Limb (tissue), 2 donors: ENCODE results near the gene UNC80.
"Not testable (repeated sequence)": the region's sequence is repeated elsewhere in the genome, so short reads cannot be mapped to it uniquely, and the experiment has no call there.

Experiments
- DNase-seq, 2 donors: peaks; one replicate each; pipeline ENCODE4 v3.0.0-alpha.2; 2016; ENCODE audit errors: extremely low spot score in 2 of 2

UNC80 gene, protein sequence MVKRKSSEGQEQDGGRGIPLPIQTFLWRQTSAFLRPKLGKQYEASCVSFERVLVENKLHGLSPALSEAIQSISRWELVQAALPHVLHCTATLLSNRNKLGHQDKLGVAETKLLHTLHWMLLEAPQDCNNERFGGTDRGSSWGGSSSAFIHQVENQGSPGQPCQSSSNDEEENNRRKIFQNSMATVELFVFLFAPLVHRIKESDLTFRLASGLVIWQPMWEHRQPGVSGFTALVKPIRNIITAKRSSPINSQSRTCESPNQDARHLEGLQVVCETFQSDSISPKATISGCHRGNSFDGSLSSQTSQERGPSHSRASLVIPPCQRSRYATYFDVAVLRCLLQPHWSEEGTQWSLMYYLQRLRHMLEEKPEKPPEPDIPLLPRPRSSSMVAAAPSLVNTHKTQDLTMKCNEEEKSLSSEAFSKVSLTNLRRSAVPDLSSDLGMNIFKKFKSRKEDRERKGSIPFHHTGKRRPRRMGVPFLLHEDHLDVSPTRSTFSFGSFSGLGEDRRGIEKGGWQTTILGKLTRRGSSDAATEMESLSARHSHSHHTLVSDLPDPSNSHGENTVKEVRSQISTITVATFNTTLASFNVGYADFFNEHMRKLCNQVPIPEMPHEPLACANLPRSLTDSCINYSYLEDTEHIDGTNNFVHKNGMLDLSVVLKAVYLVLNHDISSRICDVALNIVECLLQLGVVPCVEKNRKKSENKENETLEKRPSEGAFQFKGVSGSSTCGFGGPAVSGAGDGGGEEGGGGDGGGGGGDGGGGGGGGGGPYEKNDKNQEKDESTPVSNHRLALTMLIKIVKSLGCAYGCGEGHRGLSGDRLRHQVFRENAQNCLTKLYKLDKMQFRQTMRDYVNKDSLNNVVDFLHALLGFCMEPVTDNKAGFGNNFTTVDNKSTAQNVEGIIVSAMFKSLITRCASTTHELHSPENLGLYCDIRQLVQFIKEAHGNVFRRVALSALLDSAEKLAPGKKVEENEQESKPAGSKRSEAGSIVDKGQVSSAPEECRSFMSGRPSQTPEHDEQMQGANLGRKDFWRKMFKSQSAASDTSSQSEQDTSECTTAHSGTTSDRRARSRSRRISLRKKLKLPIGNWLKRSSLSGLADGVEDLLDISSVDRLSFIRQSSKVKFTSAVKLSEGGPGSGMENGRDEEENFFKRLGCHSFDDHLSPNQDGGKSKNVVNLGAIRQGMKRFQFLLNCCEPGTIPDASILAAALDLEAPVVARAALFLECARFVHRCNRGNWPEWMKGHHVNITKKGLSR (N-terminal part only)

DNA sequence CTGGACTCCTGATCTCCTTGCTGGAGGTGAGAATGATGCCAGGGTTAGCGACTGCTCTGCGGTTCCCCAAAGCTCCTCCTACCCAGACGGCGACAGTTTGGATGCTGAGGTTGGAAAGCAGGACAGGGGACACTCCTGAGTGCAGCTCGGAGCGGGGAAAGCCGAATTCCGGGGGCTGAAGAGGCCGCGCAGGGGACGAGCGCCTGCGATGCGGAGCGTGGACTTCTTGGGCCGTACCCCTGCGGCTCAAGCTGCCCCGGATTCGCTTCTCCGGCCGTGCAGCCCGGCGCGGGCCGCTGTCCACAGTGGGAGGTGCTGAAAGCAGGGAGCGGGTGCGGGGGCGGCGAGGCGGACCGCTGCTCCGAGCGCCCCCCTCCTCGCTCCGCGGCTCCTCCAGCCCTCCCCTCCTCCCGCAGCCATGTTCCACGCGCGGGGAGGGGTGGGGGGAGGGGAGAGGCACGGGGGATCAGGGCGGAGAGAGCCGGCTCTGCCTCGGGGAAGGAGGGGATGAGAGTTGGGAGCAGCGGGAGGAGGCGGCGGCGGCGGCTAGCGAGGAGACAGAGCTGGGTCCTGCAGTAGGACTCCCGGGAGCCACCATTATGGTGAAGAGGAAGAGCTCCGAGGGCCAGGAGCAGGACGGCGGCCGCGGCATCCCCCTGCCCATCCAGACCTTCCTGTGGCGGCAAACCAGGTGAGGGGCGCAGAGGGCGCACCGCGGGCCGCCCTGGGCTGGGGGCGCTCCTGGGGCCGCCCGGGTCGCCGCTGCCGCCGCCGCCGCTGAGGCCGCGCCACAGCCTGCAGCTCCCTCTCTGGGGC lies at the start of gene UNC80:
Gene UNC80, plus strand, starts transcription at position 359 of the 816 bp plus-strand sequence. Its CDS starts 241 bp downstream, at position 600.
- peak; percentile 61 to 93 for DNase-seq

DNA sequence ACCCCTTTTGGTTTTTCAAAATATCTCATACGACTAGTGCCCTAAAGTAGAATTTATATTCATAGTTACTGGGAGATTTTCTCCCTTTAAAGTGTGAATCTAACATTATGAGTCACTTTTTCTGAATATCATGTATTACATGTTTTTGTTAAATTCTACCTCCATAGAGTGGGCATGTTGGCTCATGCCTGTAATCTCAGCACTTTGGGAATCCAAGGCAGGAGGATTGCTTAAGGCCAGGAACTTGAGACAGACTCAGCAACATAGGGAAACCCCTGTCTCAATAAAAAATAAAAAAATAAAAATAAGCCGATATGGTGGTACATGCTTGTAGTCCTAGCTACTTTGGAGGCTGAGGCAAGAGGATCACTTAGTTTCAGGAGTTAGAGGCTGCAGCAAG lies 45.3 kb upstream of the UNC80 start:
- DNase-seq, result no peak

DNA sequence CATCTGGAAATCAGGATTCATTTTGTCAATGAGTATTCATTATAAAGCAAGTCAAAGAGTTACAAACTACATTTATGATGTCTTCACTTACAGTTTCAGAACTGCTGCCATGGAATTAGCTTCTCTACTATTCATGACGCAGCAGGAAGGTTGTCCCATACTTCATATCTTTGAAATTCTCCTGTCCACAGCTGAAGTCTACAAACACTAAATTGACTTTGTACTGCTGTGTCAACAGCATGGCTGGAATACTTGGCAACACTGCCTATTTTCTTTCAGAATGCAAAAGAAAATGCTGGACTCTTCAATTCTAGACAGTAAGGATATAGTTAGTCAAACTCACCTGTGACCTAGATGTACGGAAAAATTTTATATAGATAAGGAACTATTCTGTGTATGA lies 44.6 kb upstream of the UNC80 start:
- no peak for DNase-seq

DNA sequence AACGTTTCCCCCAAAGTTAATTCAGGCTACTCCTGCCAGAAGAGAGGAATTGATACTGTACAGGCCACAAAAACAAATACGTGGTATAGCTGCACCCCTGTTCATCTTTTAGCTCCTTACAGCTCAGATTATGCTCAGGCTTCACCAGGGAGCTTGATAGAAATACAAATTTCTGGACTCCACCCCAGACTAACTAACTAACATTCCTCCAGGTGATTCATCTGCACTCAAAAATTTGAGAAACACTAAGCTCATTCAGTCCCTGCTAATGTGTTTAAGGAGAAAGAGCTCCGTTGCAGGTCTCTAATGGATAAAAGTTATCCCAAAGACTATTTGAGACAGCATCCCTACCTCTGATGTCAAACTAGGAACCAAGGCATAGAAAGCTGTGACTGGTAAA lies 36.8 kb upstream of the UNC80 start:
- DNase-seq, result no peak

DNA sequence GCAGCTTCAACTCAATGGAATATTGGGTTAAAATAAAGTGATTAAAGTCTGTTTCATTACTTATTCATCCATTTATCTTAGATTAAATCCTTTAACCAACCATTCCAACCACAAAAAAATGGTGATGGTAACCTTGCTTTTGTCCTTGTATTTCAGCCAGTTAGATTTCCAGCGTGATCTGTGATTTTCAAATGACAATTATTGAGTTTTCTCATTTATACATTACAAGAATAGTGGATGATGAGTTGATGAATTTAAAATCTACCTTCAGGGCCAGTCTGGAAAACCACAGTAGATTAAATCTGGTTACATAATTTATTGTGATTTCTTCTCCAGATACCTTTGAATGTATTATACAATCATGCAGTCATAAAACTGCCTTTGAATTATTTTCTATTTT lies 29.7 kb upstream of the UNC80 start:
- DNase-seq, result no peak

DNA sequence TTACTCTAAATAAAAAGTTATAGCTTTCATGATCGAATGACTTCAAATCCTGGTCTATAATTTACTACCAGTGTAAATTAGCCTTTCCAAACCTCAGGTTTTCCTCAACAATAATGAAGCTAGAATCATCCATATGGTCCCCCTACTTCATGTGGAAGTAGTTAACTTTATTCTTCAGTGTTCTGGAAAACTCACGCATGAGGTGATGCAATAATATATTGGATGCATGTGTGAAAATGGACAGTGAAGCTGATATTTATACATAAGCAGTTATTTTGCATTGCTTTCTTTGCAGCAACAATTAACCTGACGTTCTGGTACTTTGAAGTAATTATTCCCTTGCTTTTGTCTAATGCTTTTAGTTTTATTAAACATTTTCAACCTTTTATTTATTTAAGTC lies 18.6 kb upstream of the UNC80 start:
- DNase-seq, result no peak

DNA sequence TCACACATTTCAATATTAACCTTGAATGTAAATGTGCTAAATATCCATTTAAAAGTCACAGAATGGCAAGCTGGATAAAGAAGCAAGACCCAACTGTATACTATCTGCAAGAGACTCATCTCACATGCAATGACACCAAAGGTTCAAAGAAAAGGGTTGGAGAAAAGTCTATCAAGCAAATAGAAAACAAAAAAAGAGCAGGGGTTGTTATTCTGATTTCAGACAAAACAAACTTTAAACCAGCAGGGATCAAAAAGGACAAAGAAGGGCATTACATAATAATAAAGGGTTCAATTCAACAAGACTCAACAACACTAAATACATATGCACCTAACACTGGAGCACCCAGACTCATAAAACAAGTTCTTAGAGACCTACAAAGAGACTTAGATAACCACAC lies 14.5 kb upstream of the UNC80 start:
- DNase-seq, result no peak

DNA sequence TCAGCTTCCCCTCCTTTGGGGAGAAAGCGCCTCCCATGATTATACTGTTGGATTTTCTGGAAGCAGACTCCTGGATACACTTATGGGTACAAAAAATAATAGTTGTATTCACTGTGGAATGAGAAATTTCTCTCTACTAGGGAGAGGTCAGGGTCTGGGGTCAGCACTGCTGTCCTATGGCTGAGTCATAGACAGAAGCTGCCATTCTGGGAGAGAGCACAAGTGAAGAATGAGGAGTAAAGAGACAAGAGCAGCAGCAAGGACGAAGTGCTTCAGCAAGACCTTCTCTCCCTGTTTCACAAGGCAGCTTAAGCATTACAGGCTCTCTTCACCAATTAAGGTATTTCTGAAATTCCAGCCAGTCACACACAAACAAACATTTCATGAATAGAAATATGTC lies 10.1 kb upstream of the UNC80 start:
- DNase-seq, result no peak

DNA sequence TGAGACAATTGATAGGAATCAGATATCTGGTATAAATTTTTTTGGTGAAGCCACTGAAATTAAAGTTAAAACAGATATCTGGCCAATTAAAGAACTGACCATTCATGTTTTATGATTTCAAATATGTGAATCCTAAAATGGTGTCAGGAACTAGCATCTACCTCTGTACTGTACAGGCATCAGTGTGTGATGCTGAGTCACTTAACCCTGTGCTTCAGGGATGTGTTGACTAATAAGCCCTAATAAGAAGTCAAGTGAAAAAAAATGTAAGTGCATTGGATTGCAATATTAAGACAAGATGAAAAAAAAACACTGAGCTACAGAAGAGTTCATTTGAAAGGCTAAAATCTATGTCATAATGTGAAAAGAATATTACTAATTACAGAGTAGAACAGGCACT lies 9.1 kb upstream of the UNC80 start:
- DNase-seq, result no peak

DNA sequence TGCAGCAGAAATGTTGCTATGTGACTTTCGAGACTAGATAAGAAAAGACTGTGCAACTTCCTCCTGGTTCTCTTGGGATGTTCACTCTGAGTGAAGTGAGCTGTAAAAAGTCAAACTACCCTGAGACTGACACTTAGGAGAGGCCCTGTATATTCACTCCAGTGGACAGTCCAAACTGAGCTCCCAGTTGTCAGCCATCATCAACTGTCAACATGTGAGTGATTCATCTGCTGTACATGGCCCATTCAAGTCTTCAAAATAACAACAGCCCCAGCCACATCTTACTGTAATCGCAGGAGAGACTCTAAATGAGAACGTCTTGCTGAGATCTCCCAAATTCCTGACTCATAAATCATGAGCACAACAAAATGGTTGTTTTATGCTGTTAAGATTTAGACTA lies 8.5 kb upstream of the UNC80 start:
- no peak for DNase-seq

DNA sequence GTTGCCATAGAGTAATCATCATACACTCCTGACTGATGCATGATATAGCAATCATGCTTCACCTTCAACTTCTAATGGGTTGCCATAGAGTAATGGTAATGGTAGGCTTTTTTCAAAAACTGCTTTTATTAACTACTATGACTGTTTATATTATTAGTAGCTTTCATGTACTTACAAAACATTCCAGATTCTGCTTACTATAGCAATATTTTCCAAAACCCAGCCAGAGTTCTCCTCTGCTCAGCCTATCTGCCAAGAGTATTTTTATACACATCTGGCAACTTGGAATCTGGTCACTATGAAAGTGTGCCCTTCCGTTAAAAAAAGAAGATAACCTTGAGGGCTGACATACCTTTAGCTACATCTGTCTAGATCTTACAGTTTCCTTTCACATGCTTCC lies 5.0 kb upstream of the UNC80 start:
- no peak for DNase-seq

DNA sequence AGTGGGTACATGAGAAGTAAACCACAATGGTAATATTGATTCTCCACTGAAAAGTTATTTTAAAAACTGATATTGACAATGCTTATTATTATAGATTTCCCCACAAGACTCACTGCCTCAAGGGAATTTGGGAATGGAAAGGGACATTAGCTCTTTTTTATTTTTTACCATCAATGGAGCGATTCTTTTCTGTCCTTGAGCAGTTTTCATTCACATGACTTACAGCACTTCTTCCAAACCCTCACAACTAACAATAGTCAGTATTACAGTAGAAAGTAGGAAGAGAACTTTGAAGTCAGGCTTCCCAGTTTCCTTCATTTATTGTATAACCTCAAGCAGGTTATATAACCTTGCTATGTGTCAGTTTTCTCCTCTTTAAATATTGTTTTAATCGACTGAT lies 4.3 kb upstream of the UNC80 start:
- DNase-seq, result no peak

DNA sequence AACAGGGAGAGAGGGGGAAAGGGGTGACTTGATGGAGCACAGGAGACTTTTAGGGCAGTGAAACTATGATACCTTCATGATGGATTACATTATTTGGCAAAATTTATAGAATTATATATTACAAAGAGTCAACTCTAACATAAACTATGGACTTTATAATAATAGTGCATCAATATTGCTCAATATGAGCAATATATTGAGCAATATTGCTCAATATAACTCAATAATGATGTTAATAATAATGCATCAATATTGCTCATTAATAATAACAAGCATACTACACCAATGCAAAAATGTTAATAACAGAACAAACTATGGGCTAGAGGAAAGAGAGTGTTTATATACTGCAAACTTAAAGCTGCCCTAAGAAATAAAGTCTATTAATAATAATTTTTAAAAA lies 3.1 kb upstream of the UNC80 start:
- no peak for DNase-seq

DNA sequence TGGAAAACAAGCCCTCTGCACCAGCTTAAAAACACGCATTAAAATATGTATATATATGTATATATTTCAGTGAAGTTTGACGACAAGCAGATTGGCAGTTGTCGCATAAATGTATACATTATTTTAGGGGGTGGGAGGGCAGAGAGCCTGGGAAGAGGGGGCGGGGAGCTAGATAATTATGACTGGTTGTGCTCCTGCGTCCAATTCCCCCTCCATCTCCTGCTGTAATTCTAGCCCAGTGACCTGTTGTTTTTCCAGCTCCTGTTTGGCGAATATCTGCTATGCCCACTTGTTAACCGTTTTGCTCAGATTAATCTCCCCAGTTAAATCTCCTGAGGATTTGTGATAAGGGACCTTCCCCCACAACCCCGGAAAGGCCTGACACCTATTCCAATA lies 656 bp downstream of the UNC80 start:
- DNase-seq, result no peak

DNA sequence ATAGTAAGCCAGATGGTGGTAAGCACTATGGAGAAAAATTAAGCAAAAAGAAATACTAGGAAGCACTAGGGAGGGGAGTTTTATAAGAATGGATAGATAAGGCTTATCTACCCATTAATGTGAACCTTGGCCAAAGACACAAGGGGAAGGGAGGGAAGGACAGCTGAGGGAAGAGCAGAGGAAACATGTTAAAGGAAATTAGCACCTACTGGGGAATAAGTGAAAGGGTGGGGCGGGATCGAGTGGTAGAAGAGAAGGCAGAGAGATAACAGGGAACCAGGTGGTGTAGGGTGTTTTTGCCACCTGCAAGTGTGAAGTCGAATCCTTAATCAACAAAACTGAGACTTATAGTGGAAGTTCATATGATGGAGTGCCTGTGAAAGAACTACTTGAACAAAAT lies 1.7 kb downstream of the UNC80 start:
- no peak for DNase-seq

DNA sequence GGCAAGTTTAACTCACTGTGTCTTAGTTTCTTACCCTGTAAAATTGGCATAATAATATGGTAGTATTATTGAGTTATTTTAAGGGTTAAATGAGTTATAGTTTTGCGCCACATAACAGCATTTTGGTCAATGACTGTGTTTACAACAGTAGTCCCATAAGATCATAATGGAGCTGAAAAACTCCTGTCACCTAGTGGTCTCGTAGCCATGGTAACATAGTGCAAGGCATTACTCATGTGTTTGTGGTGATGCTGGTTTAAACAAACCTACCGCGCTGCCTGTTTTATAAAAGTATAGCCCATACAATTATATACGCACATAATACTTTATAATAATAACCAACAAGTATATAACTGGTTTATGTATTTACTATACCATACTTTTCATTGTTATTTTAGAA lies 15.8 kb downstream of the UNC80 start:
- DNase-seq, result no peak

DNA sequence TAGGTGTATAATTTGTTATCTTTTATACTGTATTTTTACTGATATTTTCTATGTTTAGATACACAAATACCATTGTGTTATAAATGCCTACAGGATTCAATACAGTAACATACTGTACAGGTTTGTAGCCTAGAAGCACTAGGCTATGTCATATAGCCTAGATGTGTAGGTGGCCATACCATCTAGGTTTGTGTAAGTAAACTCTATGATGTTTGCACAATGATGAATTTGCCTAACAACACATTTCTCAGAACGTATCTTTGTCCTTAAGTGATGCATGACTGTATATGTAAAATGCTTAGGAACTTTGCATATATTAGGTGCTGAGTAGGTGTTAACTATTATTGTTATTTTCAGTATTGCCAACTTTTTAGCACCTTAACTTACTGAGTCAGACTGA lies 17.3 kb downstream of the UNC80 start:
- no peak for DNase-seq

DNA sequence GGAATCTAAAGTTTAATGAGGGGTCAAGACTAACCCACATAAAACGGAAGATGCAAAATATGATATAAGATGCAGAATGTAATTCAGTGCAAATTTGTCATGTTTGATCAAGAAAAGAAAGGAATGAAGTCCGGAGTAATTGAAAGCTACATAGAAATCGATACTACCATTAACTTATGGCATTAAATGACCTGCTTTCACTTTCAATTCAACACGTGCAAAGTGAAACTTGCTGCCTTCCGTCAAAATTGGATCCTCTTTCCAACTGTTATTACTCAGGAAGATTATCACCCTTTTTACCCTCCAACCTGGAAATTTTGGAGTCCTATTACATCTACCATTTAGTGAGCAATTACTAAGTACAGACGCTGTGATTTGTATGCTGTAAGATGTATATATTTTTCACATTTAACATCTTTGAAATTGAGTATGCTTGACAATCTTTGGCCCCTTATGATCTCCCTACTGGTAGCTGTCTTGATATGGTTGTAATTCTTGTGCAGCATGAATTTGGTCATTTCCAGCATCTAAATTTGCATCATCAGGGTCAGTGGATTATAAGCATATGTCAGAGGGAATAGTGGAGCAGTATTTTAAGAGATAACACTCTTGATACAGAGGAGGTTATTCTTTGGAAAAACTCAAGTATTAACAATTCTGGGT lies 18.6 kb downstream of the UNC80 start:
- no peak for DNase-seq

DNA sequence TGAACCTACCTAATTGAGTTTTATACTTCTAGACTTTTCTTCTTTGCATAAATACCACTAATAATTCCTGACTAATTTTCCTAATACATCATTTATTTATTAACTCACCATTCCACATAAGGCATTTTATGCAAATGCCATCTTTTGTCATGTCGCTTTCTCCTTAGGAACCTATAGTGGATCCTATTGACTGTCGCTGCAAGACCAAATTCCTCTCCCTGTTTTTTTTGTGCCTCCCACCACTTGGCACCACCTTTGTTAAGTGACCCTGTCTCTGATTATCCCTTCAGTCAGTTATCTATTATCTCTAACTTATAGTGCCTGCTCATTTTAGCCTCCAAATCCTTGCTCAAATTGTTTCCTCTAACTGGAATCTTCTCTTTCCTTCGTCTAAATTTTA lies 19.5 kb downstream of the UNC80 start:
- DNase-seq, result no peak

DNA sequence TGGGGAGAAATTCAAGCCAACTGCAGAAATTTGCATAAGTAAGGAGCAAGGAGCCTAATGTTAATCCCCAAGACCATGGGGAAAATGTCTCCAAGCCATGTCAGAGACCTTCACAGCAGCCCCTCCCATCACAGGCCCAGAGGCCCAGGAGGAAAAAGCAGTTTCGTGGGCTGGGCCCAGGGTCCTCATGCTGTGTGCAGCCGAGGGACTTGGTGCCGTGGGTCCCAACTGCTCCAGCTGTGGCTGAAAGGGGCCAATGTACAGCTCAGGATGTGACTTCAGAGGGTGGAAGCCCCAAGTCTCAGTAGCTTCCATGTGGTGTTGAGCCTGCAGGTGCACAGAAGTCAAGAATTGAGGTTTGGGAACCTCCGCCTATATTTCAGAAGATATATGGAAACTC lies 23.8 kb downstream of the UNC80 start:
- not testable (repeated sequence) for DNase-seq

DNA sequence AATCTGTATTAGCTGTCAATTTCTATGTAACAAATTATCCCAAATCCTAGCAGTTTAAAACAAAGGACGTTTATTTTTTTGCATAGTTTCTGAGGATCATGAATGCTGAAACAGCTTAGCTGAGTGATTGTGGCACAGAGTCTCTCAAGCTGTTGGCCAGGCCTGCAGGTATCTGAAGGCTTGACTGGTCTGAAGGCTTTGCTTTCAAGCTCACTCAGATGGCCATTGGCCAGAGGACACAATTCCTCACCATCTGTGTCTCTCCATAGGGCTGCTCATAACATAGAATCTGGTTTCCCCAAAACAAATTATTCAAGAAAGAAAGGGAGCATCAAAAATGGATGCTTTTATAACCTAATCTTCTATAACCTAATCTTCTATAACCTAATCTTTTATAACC lies 33.7 kb downstream of the UNC80 start:
- no peak for DNase-seq
